ENCODE data around the gene CIZ1. TPM values are rescaled to one million over a fixed set of nuclear protein-coding genes. Genes with fewer than 3 reads are reported as not detected.

The CIZ1 gene
- total and polyA plus RNA-seq, 2 of the 13 experiments (the other 11 are each of a cell fraction or from before 2014, with no cell fraction given), result 30.6 to 50.3 TPM

DNA sequence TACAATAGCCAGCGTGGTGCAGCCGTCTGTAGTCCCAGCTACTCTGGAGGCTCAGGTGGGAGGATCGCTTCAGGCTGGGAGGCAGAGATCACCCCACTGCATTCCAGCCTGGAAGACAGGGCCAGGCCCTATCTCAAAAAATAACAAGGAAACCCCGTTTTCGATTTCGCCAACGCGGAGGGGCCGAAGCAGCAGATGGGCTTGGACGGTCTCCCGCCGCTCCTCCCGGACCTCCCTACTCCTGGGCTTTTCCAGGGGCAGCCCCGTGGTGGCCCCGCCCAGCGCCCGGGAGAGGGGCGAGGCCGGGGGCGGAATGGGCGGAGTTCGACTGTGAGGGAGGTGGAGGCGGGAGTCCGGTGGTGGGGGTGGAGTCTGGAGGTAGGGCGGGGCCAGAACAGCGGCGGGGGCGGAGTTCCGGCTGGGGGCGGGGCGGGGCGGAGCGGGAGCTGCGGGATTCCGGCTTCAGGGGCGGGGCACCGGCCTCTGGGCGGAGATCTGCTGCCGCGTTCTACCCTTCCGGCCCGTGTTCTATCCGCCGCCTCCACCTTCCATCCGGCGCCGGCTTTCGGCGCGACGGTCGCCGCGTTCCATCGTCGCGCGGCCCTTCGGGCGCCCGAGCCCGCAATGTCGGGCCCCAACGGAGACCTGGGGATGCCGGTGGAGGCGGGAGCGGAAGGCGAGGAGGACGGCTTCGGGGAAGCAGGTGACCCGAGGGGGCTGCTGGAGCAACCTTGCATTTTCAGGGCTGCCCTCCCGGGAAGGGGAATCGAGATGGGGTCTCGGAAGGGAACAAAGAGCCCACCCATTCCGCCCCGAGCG is 31.4 kb downstream of the CIZ1 start, which contains the start of gene BBLN (continued):
- TF ChIP-seq HNF4A (CRISPR knock-in tag; IDR thresholded peaks at IDR 0.05), result 0 out of 2 replicates have a peak, but pooled peaks have one; percentile 5
- no peak for TF ChIP-seq HNRNPUL1 (IDR thresholded peaks at IDR 0.05; ENCODE audit: low read depth, low read length)
- TF ChIP-seq TOE1 (CRISPR knock-in tag; IDR thresholded peaks at IDR 0.05), result 0 out of 2 replicates have a peak, but pooled peaks have one; percentile 27
- TF ChIP-seq ISL2 (CRISPR knock-in tag; IDR thresholded peaks at IDR 0.05), result peak; percentile 36; the same call in 1 of the 2 replicates
- TF ChIP-seq, protein P1, sequence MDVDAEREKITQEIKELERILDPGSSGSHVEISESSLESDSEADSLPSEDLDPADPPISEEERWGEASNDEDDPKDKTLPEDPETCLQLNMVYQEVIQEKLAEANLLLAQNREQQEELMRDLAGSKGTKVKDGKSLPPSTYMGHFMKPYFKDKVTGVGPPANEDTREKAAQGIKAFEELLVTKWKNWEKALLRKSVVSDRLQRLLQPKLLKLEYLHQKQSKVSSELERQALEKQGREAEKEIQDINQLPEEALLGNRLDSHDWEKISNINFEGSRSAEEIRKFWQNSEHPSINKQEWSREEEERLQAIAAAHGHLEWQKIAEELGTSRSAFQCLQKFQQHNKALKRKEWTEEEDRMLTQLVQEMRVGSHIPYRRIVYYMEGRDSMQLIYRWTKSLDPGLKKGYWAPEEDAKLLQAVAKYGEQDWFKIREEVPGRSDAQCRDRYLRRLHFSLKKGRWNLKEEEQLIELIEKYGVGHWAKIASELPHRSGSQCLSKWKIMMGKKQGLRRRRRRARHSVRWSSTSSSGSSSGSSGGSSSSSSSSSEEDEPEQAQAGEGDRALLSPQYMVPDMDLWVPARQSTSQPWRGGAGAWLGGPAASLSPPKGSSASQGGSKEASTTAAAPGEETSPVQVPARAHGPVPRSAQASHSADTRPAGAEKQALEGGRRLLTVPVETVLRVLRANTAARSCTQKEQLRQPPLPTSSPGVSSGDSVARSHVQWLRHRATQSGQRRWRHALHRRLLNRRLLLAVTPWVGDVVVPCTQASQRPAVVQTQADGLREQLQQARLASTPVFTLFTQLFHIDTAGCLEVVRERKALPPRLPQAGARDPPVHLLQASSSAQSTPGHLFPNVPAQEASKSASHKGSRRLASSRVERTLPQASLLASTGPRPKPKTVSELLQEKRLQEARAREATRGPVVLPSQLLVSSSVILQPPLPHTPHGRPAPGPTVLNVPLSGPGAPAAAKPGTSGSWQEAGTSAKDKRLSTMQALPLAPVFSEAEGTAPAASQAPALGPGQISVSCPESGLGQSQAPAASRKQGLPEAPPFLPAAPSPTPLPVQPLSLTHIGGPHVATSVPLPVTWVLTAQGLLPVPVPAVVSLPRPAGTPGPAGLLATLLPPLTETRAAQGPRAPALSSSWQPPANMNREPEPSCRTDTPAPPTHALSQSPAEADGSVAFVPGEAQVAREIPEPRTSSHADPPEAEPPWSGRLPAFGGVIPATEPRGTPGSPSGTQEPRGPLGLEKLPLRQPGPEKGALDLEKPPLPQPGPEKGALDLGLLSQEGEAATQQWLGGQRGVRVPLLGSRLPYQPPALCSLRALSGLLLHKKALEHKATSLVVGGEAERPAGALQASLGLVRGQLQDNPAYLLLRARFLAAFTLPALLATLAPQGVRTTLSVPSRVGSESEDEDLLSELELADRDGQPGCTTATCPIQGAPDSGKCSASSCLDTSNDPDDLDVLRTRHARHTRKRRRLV (CRISPR knock-in tag; IDR thresholded peaks at IDR 0.05), result 0 out of 2 replicates have a peak, but pooled peaks have one; percentile 53
- peak; percentile 83 for TF ChIP-seq SP4 (CRISPR knock-in tag; IDR thresholded peaks at IDR 0.05)
- no peak for TF ChIP-seq TBX3 (IDR thresholded peaks at IDR 0.05; ENCODE audit: borderline replicate concordance)
- no peak for TF ChIP-seq EHMT2 (IDR thresholded peaks at IDR 0.05; ENCODE audit: borderline replicate concordance, low read depth, low read length)
- TF ChIP-seq ZNF263 (CRISPR knock-in tag; IDR thresholded peaks at IDR 0.05), result 0 out of 2 replicates have a peak, but pooled peaks have one; percentile 30
- TF ChIP-seq, protein P2, sequence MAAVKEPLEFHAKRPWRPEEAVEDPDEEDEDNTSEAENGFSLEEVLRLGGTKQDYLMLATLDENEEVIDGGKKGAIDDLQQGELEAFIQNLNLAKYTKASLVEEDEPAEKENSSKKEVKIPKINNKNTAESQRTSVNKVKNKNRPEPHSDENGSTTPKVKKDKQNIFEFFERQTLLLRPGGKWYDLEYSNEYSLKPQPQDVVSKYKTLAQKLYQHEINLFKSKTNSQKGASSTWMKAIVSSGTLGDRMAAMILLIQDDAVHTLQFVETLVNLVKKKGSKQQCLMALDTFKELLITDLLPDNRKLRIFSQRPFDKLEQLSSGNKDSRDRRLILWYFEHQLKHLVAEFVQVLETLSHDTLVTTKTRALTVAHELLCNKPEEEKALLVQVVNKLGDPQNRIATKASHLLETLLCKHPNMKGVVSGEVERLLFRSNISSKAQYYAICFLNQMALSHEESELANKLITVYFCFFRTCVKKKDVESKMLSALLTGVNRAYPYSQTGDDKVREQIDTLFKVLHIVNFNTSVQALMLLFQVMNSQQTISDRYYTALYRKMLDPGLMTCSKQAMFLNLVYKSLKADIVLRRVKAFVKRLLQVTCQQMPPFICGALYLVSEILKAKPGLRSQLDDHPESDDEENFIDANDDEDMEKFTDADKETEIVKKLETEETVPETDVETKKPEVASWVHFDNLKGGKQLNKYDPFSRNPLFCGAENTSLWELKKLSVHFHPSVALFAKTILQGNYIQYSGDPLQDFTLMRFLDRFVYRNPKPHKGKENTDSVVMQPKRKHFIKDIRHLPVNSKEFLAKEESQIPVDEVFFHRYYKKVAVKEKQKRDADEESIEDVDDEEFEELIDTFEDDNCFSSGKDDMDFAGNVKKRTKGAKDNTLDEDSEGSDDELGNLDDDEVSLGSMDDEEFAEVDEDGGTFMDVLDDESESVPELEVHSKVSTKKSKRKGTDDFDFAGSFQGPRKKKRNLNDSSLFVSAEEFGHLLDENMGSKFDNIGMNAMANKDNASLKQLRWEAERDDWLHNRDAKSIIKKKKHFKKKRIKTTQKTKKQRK (IDR thresholded peaks at IDR 0.05; ENCODE audit: low read length), result no peak
- TF ChIP-seq, protein P3, sequence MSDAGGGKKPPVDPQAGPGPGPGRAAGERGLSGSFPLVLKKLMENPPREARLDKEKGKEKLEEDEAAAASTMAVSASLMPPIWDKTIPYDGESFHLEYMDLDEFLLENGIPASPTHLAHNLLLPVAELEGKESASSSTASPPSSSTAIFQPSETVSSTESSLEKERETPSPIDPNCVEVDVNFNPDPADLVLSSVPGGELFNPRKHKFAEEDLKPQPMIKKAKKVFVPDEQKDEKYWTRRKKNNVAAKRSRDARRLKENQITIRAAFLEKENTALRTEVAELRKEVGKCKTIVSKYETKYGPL (CRISPR knock-in tag; IDR thresholded peaks at IDR 0.05), result no peak
- TF ChIP-seq, protein P4, sequence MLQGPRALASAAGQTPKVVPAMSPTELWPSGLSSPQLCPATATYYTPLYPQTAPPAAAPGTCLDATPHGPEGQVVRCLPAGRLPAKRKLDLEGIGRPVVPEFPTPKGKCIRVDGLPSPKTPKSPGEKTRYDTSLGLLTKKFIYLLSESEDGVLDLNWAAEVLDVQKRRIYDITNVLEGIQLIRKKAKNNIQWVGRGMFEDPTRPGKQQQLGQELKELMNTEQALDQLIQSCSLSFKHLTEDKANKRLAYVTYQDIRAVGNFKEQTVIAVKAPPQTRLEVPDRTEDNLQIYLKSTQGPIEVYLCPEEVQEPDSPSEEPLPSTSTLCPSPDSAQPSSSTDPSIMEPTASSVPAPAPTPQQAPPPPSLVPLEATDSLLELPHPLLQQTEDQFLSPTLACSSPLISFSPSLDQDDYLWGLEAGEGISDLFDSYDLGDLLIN (CRISPR knock-in tag; IDR thresholded peaks at IDR 0.05; ENCODE audit: borderline replicate concordance), result no peak
- no peak for TF ChIP-seq CCAR2 (optimal IDR thresholded peaks at IDR 0.05; ENCODE audit: low read depth, low read length)
- TF ChIP-seq, protein P5, sequence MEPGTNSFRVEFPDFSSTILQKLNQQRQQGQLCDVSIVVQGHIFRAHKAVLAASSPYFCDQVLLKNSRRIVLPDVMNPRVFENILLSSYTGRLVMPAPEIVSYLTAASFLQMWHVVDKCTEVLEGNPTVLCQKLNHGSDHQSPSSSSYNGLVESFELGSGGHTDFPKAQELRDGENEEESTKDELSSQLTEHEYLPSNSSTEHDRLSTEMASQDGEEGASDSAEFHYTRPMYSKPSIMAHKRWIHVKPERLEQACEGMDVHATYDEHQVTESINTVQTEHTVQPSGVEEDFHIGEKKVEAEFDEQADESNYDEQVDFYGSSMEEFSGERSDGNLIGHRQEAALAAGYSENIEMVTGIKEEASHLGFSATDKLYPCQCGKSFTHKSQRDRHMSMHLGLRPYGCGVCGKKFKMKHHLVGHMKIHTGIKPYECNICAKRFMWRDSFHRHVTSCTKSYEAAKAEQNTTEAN (CRISPR knock-in tag; conservative IDR thresholded peaks at IDR 0.05), result no peak; the same call in 1 of the 2 replicates
- no peak for TF ChIP-seq ZNF17 (CRISPR knock-in tag; IDR thresholded peaks at IDR 0.05)
- no peak for TF ChIP-seq ZNF619 (CRISPR knock-in tag; IDR thresholded peaks at IDR 0.05)
- TF ChIP-seq ZNF468 (CRISPR knock-in tag; IDR thresholded peaks at IDR 0.05), result no peak

Measured in HepG2 (cell line).